GM15510 (cell line): Measurements from ENCODE around the gene CD63.
A peak's percentile ranks its signal among the peaks of the same experiment; 100 is the strongest.

Experiments
- POLR2A ChIP-seq: IDR thresholded peaks from 3 replicates; pipeline ENCODE4 v1.6.1; 2011; ENCODE audit warnings: borderline replicate concordance; ENCODE audit not compliant: insufficient read length; ENCODE audit errors: extremely low read depth

The CD63 gene, protein sequence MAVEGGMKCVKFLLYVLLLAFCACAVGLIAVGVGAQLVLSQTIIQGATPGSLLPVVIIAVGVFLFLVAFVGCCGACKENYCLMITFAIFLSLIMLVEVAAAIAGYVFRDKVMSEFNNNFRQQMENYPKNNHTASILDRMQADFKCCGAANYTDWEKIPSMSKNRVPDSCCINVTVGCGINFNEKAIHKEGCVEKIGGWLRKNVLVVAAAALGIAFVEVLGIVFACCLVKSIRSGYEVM

GRCh38 chr12:55728939-55729818 lies at the start of gene CD63:
TSS of gene CD63 (minus strand) at chr12:55729009. CDS start at chr12:55728341, 668 bp downstream.
- peak; percentile 53 for TF ChIP-seq POLR2A

DNA sequence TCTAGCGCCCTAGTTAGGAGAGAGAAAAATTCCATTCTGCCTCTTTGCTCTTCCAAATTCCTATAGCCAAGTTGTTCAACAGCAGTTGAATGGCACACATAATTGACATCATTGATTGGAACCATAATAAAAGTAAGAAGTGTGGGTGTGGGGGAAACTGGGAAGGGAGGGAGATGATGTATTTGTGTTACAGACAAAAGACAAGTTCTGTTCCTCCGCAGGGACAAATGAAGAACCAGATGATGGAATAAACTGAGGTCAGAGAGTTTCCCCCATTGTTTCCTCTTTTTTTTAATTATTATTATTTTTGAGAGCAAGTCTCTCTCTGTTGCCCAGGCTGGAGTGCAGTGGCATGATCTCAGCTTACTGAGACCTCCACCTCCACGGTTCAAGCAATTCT lies 49.0 kb upstream of the CD63 start:
- no peak for TF ChIP-seq POLR2A

GRCh38 chr12:55771736-55772135 lies 42.9 kb upstream of the CD63 start:
- no peak for TF ChIP-seq POLR2A

GRCh38 chr12:55767156-55767555 lies 38.3 kb upstream of the CD63 start:
- no peak for TF ChIP-seq POLR2A

DNA sequence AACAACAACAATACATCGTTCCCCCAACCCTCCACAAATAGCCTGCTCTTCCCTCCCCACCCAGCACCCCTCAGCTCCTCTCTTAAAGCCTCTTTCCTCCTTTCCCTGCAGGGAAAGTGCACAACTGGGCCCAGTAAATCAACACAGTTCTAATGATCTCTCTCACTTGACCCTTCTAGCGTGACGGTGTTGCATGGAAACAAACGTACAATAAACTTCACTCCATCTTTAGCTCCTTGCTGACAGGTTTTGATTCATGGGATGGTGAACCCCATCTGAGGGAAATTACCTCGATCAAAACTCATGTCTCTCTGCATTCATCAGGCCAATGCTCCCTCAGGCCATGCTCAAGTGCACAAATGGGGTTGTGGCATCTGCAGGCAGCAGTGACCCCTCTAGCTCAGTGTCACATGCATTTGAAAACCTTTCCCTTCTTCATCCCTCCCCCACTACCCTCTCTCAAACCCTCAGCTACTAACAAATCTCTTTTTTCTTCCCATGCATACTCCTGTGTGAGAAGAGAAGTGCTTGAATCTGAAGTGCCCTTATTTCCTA lies 37.0 kb upstream of the CD63 start:
- no peak for TF ChIP-seq POLR2A

DNA sequence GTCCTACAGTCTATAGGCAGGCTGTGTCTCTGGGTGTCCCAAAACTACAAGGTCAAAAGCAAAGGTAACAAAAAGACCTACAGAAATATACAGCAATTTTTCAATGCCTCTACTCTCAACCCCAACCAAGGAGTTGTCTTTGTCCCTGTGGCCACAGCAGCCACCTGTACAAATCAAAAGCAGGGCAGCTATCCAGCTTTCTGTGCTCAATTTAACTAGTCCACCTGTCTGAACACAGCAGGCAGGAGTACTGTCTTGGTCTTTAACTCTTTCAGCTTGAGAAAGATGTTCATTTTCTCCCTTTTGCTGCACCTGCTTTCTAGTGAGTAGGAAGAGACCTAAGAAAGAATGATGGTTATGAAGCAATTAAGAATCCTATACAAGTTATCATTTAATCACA lies 33.8 kb upstream of the CD63 start:
- no peak for TF ChIP-seq POLR2A

DNA sequence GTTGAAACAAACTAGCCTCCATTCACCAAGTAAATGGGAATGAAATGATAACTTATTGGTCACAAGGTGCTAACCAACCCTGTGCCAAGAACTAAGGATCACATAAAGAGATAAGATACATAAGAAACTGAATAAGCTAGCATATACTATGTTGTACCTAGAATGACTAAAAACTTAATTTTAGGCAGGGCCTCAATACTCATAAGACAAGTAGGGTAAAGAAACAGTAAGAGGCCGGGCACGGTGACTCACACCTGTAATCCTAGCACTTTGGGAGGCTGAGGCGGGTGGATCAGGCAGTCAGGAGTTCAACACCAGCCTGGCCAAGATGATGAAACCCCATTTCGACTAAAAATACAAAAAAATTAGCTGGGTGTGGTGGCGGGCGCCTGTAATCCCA lies 31.9 kb upstream of the CD63 start:
- TF ChIP-seq POLR2A = no peak

- no peak for TF ChIP-seq POLR2A
Observed at GRCh38 chr12:55757701-55758100, 28.9 kb upstream of the CD63 start.

DNA sequence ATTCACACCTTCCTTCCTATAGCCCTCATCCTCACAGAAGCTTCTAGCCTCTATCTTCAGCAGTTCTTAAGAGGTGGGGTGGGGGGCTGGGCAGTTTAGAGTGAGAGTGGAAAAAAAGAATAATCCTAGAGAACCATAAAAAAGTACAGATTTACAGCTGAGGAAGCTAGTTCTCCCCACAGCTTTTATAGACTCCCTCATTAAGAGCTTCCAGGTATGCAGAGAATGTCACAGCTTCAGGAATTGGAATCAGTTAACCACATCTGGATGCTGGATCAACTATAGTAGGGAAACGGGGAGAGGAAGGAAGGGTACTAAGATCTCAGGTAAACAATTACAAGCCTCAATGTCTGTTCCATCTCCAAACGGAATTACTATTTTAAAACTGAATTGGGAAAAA lies 26.4 kb upstream of the CD63 start:
- TF ChIP-seq POLR2A = no peak

- no peak for TF ChIP-seq POLR2A
Observed at GRCh38 chr12:55748230-55748993, 19.6 kb upstream of the CD63 start.

- no peak for TF ChIP-seq POLR2A
Observed at GRCh38 chr12:55746913-55747231, 18.1 kb upstream of the CD63 start.

GRCh38 chr12:55746174-55746912 lies 17.5 kb upstream of the CD63 start:
- TF ChIP-seq POLR2A = no peak

DNA sequence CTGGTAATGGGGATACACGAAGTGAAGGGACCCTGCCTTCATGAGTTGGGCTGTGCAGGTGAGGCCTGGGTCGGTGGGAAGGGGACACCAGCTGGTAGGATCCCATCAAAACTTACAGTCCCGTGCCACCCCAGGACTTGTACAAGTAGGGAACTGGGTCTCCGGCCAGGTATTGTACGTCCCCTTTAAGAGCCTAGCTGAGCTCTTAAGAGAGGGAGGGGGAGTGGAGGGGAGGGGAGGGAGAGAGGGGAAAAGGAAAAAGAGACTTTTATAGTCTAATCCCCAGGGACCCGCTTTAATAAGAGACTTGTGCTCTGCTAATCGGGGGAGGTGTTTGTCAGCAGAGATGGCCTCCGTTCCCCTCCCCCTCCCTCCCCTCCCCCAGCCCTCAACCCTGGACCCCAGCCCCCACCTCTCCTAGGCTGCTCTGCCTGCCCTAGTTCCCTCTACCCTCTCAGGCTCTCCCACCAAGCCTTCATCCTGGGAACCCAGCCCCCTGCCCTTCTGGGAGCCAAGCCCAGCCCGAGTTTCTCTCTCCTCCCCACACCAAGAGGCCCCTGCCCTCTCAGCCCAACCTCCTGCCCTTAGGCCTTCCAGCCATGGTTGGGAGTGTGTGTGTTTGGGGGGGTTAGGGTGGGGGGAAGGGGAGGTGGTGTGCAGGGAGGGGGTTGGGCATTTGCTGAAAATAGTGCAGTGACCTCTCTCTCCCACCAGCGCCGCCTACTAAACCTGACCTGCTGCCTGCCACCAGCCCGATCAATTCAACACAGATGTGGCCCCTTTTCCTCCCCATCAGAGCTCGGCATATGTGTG lies 16.8 kb upstream of the CD63 start:
- TF ChIP-seq POLR2A = no peak
